OCI-LY1 (cell line): ENCODE results near the gene ZBTB20.

Experiments
- H2AFZ ChIP-seq: fragments of 200-600 bp; sonication (generic), shearing (Covaris generic); 2 replicates; pipeline ENCODE4 v1.6.0; 2014; ENCODE audit warnings: antibody characterized with exemption, mild to moderate bottlenecking, low read length
- H3F3A ChIP-seq: fragments of 200-600 bp; sonication (generic), shearing (Covaris generic); 2 replicates; pipeline ENCODE4 v1.6.0; 2014; ENCODE audit warnings: mild to moderate bottlenecking, antibody characterized with exemption, low read length, moderate library complexity; ENCODE audit not compliant: insufficient read depth
- H3K27ac ChIP-seq: fragments of 200-600 bp; sonication (generic); 2 replicates; pipeline ENCODE4 v1.5.1; 2014; ENCODE audit warnings: low read length, mixed run types, mild to moderate bottlenecking, low read depth; ENCODE audit not compliant: poor library complexity, severe bottlenecking
- H3K27me3 ChIP-seq: fragments of 200-600 bp; sonication (generic); 2 replicates; pipeline ENCODE4 v1.6.0; 2014; ENCODE audit warnings: antibody characterized with exemption, mild to moderate bottlenecking, low read length, moderate library complexity; ENCODE audit not compliant: insufficient read depth
- H3K36me3 ChIP-seq: fragments of 200-600 bp; sonication (generic); 2 replicates; pipeline ENCODE4 v1.6.1; 2014; ENCODE audit warnings: mild to moderate bottlenecking, antibody characterized with exemption, low read length, moderate library complexity, mixed read lengths; ENCODE audit not compliant: insufficient read depth
- H3K4me1 ChIP-seq: fragments of 200-600 bp; sonication (generic); 2 replicates; pipeline ENCODE4 v1.5.1; 2014; ENCODE audit warnings: mild to moderate bottlenecking, low read length, moderate library complexity; ENCODE audit not compliant: insufficient read depth, severe bottlenecking
- H3K4me2 ChIP-seq: fragments of 200-600 bp; sonication (generic), shearing (Covaris generic); 2 replicates; pipeline ENCODE4 v1.6.1; 2014; ENCODE audit warnings: low read length
- H3K4me3 ChIP-seq: fragments of 200-600 bp; sonication (generic); 2 replicates; pipeline ENCODE4 v1.5.1; 2014; ENCODE audit warnings: low read length, low read depth, mild to moderate bottlenecking, mixed read lengths; ENCODE audit not compliant: poor library complexity, severe bottlenecking
- H3K79me2 ChIP-seq: fragments of 200-600 bp; shearing (Covaris generic); 2 replicates; pipeline ENCODE4 v1.6.1; 2016; ENCODE audit warnings: mixed run types, low read length, mixed read lengths; ENCODE audit not compliant: insufficient read depth
- H3K9ac ChIP-seq: fragments of 200-600 bp; sonication (generic), shearing (Covaris generic); 2 replicates; pipeline ENCODE4 v1.6.1; 2014; ENCODE audit warnings: mild to moderate bottlenecking, low read length, mixed read lengths
- H3K9me2 ChIP-seq: fragments of 200-600 bp; sonication (generic), shearing (Covaris generic); 2 replicates; pipeline ENCODE4 v1.6.1; 2014; ENCODE audit warnings: low read depth, mild to moderate bottlenecking, low read length, mixed read lengths
- H3K9me3 ChIP-seq: fragments of 200-600 bp; shearing (Covaris generic); 2 replicates; pipeline ENCODE4 v1.6.1; 2014; ENCODE audit warnings: low read length, mixed read lengths
- H4K20me1 ChIP-seq: fragments of 200-600 bp; sonication (generic), shearing (Covaris generic); 2 replicates; pipeline ENCODE4 v1.6.0; 2016; ENCODE audit warnings: mild to moderate bottlenecking, low read length; ENCODE audit not compliant: insufficient read depth
- CTCF ChIP-seq: fragments of 200-600 bp; sonication (generic), shearing (Covaris generic); IDR thresholded peaks from 2 replicates; pipeline ENCODE4 v1.5.1; 2017; ENCODE audit warnings: mild to moderate bottlenecking, antibody characterized with exemption, low read length, moderate library complexity, mixed read lengths
- EZH2 ChIP-seq: fragments of 200-600 bp; sonication (generic), shearing (Covaris generic); IDR thresholded peaks from 2 replicates; pipeline ENCODE4 v1.8.0; 2017; ENCODE audit warnings: borderline replicate concordance, mixed run types, mild to moderate bottlenecking, antibody characterized with exemption, low read length, moderate library complexity, mixed read lengths

ZBTB20 gene

DNA sequence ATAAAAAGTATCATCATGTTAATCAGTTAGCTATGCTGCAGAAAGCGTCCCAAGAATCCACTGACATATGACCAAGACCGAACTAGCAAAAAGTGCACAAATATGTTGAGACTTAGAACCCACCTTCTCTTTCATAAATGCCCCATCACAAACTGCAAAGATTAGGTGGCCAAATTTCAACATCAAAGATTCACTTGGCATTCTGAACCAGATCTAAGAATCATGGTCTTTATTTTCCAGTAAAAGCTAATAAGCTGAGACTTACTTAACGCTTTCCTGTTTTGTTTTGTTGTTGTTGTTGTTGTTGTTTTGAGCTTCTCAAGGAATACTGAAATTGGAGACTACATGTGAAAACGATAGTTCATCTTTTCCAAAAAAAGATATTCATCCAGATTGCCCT, 62.4 kb downstream of the ZBTB20 start:
- H3K36me3 ChIP-seq = no peaks in the 10 kb centered on the region
- H3K4me1 ChIP-seq = no peaks in the 10 kb centered on the region
- H3K4me2 ChIP-seq = no peak overlapping the region
- H3F3A ChIP-seq = no peaks in the 10 kb centered on the region
- no peaks in the 10 kb centered on the region for H3K9me3 ChIP-seq
- no peak overlapping the region for H3K4me3 ChIP-seq
- H3K9me2 ChIP-seq = no peaks in the 10 kb centered on the region
- no peak overlapping the region for H2AFZ ChIP-seq
- H3K79me2 ChIP-seq = no peaks in the 10 kb centered on the region
- TF ChIP-seq CTCF (no peak), EZH2 (no peak)
- no peak overlapping the region for H3K27ac ChIP-seq
- H3K9ac ChIP-seq = no peak overlapping the region
- no peaks in the 10 kb centered on the region for H4K20me1 ChIP-seq
- H3K27me3 ChIP-seq = no peaks in the 10 kb centered on the region

DNA sequence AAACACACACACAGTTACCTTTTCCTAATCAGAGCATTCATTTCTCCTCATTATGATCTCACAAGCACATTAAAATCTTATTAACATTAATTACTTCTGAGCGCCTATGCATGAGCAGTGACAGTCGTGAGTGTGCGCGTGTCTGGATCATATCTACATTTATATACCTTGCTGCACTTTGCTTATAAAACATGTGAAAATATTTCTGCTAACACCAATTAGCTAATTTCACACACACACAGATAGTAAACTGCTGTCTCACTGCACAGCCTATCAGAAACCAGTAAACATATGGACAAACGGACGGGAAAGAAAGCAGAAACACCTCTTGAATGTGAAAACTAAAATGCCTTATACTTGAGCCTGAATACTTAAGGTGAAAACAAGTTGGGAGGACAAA, 64.8 kb downstream of the ZBTB20 start:
- no peak overlapping the region for H2AFZ ChIP-seq
- TF ChIP-seq EZH2 (no peak), CTCF (no peak)
- no peaks in the 10 kb centered on the region for H3K9me2 ChIP-seq

DNA sequence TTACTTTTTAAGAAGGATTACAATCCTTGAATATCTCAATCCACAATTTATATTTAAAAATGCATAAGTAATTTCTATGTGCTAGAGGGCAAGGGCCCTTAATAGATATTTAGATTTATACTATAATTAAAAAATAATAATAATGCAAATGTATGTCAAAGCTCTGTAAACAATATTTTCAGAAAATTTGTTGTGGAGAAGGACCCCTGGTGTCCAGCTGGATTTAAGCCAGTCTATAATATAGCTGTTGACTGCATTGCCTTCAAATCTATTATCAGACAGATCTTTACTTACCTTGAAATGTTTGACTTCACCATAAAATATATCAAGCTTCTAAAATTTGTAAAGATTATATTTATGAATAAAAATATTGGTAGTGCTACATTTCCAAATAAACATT, 65.6 kb downstream of the ZBTB20 start:
- H3K27me3 ChIP-seq = no peaks in the 10 kb centered on the region
- H4K20me1 ChIP-seq = no peaks in the 10 kb centered on the region
- H3K9me2 ChIP-seq = no peaks in the 10 kb centered on the region
- no peak overlapping the region for H3K4me2 ChIP-seq
- TF ChIP-seq EZH2 (no peak), CTCF (no peak)
- no peaks in the 10 kb centered on the region for H3F3A ChIP-seq
- no peak overlapping the region for H3K4me3 ChIP-seq
- H2AFZ ChIP-seq = no peak overlapping the region
- H3K27ac ChIP-seq = no peak overlapping the region
- no peaks in the 10 kb centered on the region for H3K36me3 ChIP-seq
- H3K79me2 ChIP-seq = no peaks in the 10 kb centered on the region
- H3K9me3 ChIP-seq = no peaks in the 10 kb centered on the region
- H3K9ac ChIP-seq = no peak overlapping the region
- no peaks in the 10 kb centered on the region for H3K4me1 ChIP-seq

More for the DNA sequence above, 64.8 kb downstream of the ZBTB20 start:
- H3K36me3 ChIP-seq = no peaks in the 10 kb centered on the region
- no peaks in the 10 kb centered on the region for H3K27me3 ChIP-seq
- no peaks in the 10 kb centered on the region for H3K79me2 ChIP-seq
- no peak overlapping the region for H3K4me3 ChIP-seq
- no peak overlapping the region for H3K4me2 ChIP-seq
- H3K4me1 ChIP-seq = no peaks in the 10 kb centered on the region
- no peak overlapping the region for H3K9ac ChIP-seq
- no peaks in the 10 kb centered on the region for H4K20me1 ChIP-seq
- no peaks in the 10 kb centered on the region for H3K9me3 ChIP-seq
- no peaks in the 10 kb centered on the region for H3F3A ChIP-seq
- H3K27ac ChIP-seq = no peak overlapping the region
